ENCODE data around the gene LRCH3. TPM values are rescaled to one million over a fixed set of nuclear protein-coding genes. Genes with fewer than 3 reads are reported as not detected.

LRCH3 gene
- polyA plus RNA-seq, 1 donor from 2014 or later, result 41.4 TPM

GRCh38 chr3:197854596-197855343 lies 63.7 kb downstream of the LRCH3 start:
- no peaks in the 10 kb centered on the region for H3K79me2 ChIP-seq (replicated peaks; ENCODE audit: insufficient read depth, low read length)
- no peak overlapping the region for H3K27ac ChIP-seq (ENCODE audit: low read length)
- H3K27me3 ChIP-seq (ENCODE audit: insufficient read depth, low read depth, low read length), result no peaks in the 10 kb centered on the region
- no peaks in the 10 kb centered on the region for H3K9me3 ChIP-seq (ENCODE audit: low read length)
- H3K4me3 ChIP-seq (ENCODE audit: low read length), result no peak overlapping the region
- H3K4me2 ChIP-seq (ENCODE audit: low read length), result no peak overlapping the region
- H4K20me1 ChIP-seq (ENCODE audit: insufficient read depth), result no peaks in the 10 kb centered on the region
- H3K9ac ChIP-seq (ENCODE audit: low read length), result no peak overlapping the region
- no peaks in the 10 kb centered on the region for H3F3A ChIP-seq (ENCODE audit: insufficient read depth, low read length, poor library complexity, severe bottlenecking)
- H3K36me3 ChIP-seq (ENCODE audit: insufficient read depth, low read length), result no peaks in the 10 kb centered on the region
- TF ChIP-seq CTCF (IDR thresholded peaks at IDR 0.05; ENCODE audit: poor library complexity, severe bottlenecking), result no peak
- TF ChIP-seq, protein P1, sequence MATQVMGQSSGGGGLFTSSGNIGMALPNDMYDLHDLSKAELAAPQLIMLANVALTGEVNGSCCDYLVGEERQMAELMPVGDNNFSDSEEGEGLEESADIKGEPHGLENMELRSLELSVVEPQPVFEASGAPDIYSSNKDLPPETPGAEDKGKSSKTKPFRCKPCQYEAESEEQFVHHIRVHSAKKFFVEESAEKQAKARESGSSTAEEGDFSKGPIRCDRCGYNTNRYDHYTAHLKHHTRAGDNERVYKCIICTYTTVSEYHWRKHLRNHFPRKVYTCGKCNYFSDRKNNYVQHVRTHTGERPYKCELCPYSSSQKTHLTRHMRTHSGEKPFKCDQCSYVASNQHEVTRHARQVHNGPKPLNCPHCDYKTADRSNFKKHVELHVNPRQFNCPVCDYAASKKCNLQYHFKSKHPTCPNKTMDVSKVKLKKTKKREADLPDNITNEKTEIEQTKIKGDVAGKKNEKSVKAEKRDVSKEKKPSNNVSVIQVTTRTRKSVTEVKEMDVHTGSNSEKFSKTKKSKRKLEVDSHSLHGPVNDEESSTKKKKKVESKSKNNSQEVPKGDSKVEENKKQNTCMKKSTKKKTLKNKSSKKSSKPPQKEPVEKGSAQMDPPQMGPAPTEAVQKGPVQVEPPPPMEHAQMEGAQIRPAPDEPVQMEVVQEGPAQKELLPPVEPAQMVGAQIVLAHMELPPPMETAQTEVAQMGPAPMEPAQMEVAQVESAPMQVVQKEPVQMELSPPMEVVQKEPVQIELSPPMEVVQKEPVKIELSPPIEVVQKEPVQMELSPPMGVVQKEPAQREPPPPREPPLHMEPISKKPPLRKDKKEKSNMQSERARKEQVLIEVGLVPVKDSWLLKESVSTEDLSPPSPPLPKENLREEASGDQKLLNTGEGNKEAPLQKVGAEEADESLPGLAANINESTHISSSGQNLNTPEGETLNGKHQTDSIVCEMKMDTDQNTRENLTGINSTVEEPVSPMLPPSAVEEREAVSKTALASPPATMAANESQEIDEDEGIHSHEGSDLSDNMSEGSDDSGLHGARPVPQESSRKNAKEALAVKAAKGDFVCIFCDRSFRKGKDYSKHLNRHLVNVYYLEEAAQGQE (IDR thresholded peaks at IDR 0.05; ENCODE audit: borderline replicate concordance), result no peak
- no peak for TF ChIP-seq EP300 (conservative IDR thresholded peaks at IDR 0.05; ENCODE audit: poor library complexity, severe bottlenecking)
- no peak for TF ChIP-seq EZH2 (IDR thresholded peaks at IDR 0.05; ENCODE audit: borderline replicate concordance, insufficient read depth, low read length, poor library complexity, severe bottlenecking)
- no peak for TF ChIP-seq MXI1 (conservative IDR thresholded peaks at IDR 0.05; ENCODE audit: poor library complexity, severe bottlenecking)
- TF ChIP-seq POLR2AphosphoS5 (IDR thresholded peaks at IDR 0.05), result no peak
- no peak for TF ChIP-seq SMC3 (conservative IDR thresholded peaks at IDR 0.05; ENCODE audit: poor library complexity)
- no peak for TF ChIP-seq RAD21 (conservative IDR thresholded peaks at IDR 0.05)
- TF ChIP-seq TAF1 (IDR thresholded peaks at IDR 0.05; ENCODE audit: low read depth), result no peak
- H2AFZ ChIP-seq (ENCODE audit: low read depth, low read length), result no peak overlapping the region
- no peaks in the 10 kb centered on the region for H3K9me2 ChIP-seq (ENCODE audit: insufficient read depth, low read length)

DNA sequence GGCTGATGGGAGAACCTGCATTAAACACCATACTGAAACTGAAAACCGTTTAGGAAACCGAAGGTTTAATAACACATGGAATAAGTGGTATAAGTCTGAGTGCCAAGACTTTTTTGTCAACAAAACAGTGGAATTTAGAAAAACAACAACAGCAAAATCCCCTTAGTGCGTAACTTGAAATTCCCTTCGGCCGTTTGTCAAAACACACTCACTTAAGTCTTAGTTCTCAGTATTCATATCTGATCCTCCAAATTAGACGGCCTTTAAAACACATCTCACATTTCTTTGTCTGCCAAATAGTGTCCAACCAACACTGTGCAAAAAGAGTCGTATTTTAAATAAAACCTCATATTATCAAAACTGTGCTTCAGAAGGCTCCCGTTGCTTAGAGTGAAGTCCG lies 64.5 kb downstream of the LRCH3 start:
- Histone ChIP-seq H3F3A (ENCODE audit: insufficient read depth, low read length, poor library complexity, severe bottlenecking) (no peaks in the 10 kb centered on the region), H3K27me3 (ENCODE audit: insufficient read depth, low read depth, low read length) (no peaks in the 10 kb centered on the region), H3K27ac (ENCODE audit: low read length) (no peak overlapping the region), H3K9me2 (ENCODE audit: insufficient read depth, low read length) (no peaks in the 10 kb centered on the region), H2AFZ (ENCODE audit: low read depth, low read length) (no peak overlapping the region), H3K4me3 (ENCODE audit: low read length) (no peak overlapping the region), H3K79me2 (replicated peaks; ENCODE audit: insufficient read depth, low read length) (no peaks in the 10 kb centered on the region), H3K4me2 (ENCODE audit: low read length) (no peak overlapping the region), H3K36me3 (ENCODE audit: insufficient read depth, low read length) (no peaks in the 10 kb centered on the region), H3K9ac (ENCODE audit: low read length) (no peak overlapping the region), H4K20me1 (ENCODE audit: insufficient read depth) (no peaks in the 10 kb centered on the region), H3K9me3 (ENCODE audit: low read length) (no peaks in the 10 kb centered on the region)
- TF ChIP-seq EZH2 (IDR thresholded peaks at IDR 0.05; ENCODE audit: borderline replicate concordance, insufficient read depth, low read length, poor library complexity, severe bottlenecking), result no peak
- TF ChIP-seq MXI1 (conservative IDR thresholded peaks at IDR 0.05; ENCODE audit: poor library complexity, severe bottlenecking), result no peak
- TF ChIP-seq POLR2AphosphoS5 (IDR thresholded peaks at IDR 0.05), result no peak

Measured in neural cell (in vitro differentiated cells).